ENCODE measurements around the gene PHF5A.

GRCh38 chr22:41410311-41410751, 58.2 kb downstream of the PHF5A start:
- no peak for TF ChIP-seq SMC3 (IDR thresholded peaks at IDR 0.05; ENCODE audit: borderline replicate concordance, low read length)
- TF ChIP-seq CHD2 (IDR thresholded peaks at IDR 0.05; ENCODE audit: borderline replicate concordance, low read depth, low read length) = no peak
- no peak for TF ChIP-seq STAT3 (IDR thresholded peaks at IDR 0.05; ENCODE audit: low read depth, low read length)
- no peak for TF ChIP-seq NFIC (IDR thresholded peaks at IDR 0.05; ENCODE audit: low read depth, low read length)
- TF ChIP-seq NRF1 (conservative IDR thresholded peaks at IDR 0.05; ENCODE audit: low read depth, low read length) = no peak
- no peak for TF ChIP-seq POLR2AphosphoS5 (IDR thresholded peaks at IDR 0.05; ENCODE audit: low read length)
- TF ChIP-seq CTCF (IDR thresholded peaks at IDR 0.05 in 2 of 3, conservative IDR thresholded peaks at IDR 0.05 in 1 of 3; ENCODE audit: control insufficient read depth in 2 of 3, extremely low read depth in 1 of 3, insufficient read depth in 1 of 3, low read depth in 3 of 3, low read length in 3 of 3) = no peak
- TF ChIP-seq MTA3 (IDR thresholded peaks at IDR 0.05; ENCODE audit: borderline replicate concordance, low read length) = no peak
- TF ChIP-seq ELK1 (IDR thresholded peaks at IDR 0.05; ENCODE audit: low read depth, low read length) = no peak
- TF ChIP-seq ZBTB33 (IDR thresholded peaks at IDR 0.05) = no peak
- TF ChIP-seq ZNF384 (IDR thresholded peaks at IDR 0.05; ENCODE audit: borderline replicate concordance, low read depth, low read length) = no peak
- no peak for TF ChIP-seq BRCA1 (IDR thresholded peaks at IDR 0.05; ENCODE audit: low read depth, low read length)
